HG03575 (cell line): ENCODE measurements around the gene PPRC1.
A peak's percentile ranks its signal among the peaks of the same experiment; 100 is the strongest.

Experiments
- ATAC-seq: cut with Tn5 transposase; IDR thresholded peaks from one replicate; pipeline ENCODE4 v1.9.1; 2021; ENCODE audit not compliant: unreplicated experiment, insufficient number of reproducible peaks, low FRiP score; ENCODE audit errors: extremely low read depth

The PPRC1 gene, protein sequence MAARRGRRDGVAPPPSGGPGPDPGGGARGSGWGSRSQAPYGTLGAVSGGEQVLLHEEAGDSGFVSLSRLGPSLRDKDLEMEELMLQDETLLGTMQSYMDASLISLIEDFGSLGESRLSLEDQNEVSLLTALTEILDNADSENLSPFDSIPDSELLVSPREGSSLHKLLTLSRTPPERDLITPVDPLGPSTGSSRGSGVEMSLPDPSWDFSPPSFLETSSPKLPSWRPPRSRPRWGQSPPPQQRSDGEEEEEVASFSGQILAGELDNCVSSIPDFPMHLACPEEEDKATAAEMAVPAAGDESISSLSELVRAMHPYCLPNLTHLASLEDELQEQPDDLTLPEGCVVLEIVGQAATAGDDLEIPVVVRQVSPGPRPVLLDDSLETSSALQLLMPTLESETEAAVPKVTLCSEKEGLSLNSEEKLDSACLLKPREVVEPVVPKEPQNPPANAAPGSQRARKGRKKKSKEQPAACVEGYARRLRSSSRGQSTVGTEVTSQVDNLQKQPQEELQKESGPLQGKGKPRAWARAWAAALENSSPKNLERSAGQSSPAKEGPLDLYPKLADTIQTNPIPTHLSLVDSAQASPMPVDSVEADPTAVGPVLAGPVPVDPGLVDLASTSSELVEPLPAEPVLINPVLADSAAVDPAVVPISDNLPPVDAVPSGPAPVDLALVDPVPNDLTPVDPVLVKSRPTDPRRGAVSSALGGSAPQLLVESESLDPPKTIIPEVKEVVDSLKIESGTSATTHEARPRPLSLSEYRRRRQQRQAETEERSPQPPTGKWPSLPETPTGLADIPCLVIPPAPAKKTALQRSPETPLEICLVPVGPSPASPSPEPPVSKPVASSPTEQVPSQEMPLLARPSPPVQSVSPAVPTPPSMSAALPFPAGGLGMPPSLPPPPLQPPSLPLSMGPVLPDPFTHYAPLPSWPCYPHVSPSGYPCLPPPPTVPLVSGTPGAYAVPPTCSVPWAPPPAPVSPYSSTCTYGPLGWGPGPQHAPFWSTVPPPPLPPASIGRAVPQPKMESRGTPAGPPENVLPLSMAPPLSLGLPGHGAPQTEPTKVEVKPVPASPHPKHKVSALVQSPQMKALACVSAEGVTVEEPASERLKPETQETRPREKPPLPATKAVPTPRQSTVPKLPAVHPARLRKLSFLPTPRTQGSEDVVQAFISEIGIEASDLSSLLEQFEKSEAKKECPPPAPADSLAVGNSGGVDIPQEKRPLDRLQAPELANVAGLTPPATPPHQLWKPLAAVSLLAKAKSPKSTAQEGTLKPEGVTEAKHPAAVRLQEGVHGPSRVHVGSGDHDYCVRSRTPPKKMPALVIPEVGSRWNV (N-terminal part only)

DNA sequence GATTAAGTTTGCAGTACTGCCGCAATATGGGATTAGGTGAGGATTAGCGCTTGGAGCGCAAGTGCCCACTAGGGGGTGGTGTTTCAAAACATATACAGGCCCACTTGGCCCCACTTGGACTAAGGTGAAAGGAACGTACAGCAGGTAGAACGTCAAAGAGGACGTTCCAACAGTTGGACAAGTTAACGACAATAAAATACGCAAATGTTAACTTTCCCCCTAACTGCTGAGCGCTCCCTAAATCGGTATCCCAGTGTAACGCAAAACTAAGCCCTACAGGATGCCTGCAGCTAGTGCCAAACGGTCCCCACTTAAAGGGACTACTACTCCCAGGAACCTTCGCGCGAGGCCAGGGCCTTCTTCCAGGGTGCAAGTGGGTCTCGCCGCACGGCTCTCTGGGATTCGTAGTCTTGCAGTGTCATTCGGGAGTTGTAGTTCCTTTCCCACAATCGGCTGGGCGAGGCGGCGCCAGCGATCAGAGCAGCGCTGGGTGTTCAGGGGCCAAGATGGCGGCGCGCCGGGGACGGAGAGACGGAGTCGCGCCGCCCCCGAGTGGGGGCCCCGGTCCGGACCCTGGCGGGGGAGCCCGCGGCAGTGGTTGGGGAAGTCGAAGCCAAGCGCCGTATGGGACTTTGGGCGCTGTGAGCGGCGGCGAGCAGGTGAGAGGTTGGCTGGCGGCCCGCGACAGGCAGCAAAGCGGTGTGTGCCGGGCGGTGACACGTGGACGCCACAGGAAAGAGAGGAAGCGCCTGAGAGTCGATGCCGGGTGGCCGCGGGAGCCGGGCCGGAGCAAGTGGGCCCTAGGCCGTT, at the start of gene PPRC1:
Gene PPRC1, plus strand, starts transcription at position 478 of the 810 bp plus-strand sequence. Its CDS starts 29 bp downstream, at position 507.
- ATAC-seq, result peak; percentile 70

DNA sequence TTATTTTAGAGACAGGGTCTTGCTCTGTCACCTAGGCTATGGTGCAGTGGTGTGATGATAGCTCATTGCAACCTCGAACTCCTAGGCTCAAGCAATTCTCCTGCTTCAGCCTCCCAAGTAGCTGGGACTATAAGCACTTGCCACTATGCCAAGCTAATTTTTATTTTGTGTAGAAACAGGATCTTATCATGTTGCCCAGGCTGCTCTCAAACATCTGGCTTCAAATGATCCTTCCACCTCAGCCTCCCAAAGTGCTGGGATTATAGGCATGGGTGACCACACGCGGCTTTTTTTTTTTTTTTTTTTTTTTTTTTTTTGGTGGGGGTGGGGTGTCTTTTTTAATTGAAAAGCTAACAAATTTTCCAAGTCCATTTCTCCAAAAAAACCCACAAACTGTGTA, 49.3 kb upstream of the PPRC1 start:
- no peak for ATAC-seq

DNA sequence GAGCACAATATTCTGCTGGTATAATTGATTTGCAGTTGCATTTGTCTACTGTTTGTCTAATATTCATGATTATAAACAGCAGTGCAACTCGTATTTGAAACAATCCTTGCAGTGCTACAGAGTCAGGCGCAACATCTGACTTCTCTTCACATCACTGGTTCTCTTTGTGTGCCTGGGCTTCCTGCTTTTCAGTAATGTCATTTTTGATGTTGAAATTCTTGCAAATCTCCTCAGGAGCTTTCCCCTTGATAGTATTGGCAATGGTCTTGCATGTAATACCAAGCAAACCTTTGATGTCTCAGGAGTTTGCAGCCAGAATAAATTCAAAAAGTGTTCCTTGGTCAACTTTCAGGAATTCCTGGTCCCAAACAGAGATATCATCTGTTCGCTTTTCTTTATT, 47.5 kb upstream of the PPRC1 start:
- no peak for ATAC-seq

DNA sequence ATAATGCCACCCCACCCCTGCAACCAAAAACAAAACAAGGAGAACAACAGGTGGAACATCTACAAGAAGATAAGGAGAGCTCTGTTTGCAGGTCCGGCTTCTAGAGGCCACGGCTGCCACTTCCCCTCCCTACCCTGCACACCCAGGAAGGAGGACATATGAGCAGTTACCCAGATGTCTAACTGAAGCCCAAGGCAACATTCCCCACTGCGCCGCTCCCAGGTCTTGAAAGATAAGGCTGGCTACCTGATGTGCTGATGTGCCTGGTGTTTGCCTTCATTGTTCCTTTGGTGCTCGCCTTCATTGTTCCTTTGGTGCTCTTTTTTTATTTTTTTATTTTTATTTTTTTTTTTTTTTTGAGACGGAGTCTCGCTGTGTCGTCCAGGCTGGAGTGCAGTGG, 46.6 kb upstream of the PPRC1 start:
- ATAC-seq, result no peak

DNA sequence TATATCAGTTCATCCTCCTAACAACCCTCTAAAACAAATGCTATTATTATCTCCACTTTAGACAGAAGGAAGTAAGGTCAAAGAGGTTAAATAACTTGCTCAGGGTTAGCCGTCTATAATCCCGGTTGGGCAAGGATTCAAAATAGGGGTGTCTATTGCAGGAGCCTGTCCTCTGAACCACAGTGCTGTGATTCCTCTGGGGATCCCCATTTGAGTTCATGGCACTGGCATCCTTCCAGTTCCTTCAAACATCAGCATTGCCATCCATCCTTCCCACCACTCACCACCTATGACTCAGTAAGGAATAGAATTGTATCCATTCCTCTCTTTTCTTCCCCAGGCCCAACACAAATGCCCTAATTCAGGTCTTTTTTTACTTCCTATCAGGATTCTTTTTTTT, 42.1 kb upstream of the PPRC1 start:
- ATAC-seq, result no peak

DNA sequence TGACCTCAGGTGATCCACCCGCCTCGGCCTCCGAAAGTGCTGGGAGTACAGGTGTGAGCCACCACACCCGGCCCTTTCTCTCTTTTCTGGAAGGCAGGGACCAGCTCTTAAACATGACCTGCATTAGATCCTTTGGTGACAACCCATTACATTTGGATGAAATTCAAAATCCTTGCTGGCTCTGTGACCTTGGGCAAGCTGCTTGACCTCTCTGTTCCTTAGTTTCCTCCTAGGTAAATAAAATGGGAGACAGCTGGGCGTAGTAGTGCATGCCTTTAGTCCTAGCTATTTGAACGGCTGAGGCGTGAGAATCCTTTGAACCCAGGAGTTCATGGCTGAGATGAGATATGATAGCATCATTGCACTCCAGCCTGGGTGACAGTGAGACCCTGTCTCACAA, 36.4 kb upstream of the PPRC1 start:
- no peak for ATAC-seq

DNA sequence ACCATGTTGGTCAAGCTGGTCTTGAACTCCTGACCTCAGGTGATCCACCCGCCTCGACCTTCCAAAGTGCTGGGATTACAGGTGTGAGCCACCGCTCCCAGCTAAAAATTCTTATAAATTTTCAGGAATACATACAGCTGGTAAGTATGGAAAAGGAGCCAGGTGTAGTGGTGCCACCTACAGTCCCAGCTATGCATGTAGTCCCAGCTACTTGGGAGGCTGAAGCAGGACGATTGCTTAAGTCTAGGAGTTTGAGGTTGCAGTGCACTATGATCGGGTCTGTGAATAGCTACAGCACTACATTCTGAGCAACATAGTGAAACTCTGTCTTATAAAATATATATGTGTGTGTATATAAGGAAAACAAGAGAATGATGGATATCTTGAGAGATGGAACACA, 31.7 kb upstream of the PPRC1 start:
- no peak for ATAC-seq

DNA sequence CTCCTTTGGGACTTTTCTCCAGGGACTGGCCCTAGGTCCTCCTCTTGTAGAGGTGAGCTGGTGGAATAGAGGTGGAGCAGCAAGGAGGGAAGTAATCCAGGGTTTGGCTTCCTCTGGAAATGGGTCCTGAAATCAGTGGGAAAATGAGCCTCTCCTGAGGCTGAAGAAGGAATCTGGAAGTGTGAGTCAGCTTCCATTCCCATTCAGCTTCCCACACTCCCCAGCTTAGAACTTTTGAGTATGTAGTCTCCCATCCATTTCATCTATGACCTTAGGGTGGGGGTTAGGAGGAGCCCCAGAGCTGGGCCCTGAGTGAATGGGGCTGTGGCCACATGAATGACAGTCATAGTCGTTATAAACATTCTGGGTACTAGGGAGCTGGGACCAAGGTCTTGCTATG, 30.4 kb upstream of the PPRC1 start:
- ATAC-seq, result no peak

DNA sequence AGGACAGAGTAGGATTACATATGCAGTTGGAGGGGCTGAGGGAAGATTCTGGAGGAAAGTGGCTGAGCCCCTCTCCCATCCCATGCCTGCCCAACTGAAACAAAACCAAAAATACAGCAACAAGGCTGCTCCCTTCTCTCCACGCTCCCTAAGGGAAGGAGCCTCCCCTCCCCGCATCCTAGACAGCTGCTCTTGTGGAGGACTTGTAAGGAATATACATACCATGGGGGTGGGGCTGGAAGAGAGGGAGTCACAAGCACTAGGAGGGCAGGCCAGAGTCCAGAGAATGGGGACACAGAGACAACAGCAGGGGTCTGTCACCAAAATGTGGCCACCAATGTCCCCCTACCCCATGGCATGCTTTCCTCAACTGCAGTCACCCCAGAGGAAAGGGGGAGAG, 25.8 kb upstream of the PPRC1 start:
- no peak for ATAC-seq

DNA sequence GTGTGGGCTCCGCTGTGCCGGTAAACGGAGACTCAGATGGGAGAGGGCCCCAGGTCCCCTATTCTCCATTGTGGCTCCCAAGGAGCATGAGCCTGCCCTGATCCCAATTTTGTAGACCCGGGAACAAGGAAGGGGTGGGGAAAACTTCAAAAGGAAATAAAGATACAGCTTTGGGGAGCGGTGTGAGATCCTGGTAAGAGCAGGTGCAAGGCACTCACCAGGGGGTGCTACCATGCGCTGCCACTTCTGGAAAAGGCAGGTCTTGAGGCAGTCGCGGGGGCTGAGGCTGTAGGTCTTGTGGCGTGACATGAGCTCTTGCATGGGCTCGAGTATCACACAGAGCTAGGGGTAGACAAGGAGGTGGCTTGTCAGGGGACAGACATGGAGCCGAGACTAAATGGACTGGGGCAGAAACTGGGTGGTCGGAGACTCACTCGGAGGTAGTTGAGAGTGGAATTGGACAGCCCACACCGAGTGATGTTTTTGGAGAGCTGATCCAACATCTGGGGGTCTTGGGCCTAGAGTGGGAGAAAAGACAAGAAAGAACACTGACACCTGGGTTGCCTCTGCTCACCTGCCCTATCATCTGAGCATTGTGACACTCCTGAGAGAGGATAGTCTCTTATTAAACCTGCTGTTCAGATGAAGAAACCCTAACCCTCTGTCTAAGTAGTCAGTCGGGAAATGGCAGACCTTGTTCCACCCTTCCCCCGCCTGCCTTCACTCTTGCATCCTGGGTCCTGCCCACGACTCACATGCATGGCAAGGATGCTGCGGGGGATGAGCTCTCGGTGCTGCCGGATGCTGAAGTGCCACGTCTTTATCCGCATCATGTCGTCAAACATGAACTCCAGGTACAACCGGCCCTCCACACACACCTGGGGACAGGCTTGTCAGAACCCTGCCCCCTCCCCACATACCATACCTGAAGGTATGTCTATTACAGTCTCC, 23.4 kb upstream of the PPRC1 start:
- no peak for ATAC-seq

DNA sequence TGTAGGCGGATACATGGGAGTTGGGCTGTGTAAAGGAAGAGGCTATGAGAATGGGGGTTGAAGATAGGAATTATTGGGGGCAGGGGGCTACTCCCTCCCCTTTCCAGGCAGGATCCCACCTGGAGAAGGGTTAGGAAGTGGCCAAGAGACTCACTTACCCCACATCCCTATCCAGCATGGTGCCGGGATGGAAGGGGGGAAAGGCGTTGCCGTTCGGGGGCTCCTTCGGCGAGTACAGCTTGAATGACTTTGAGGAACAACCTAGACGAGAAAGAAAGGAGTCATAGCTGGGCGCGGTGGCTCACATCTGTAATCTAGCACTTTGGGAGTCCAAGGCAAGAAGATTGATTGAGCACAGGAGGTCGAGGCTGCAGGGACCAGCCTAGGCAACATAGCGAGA, 21.6 kb upstream of the PPRC1 start:
- no peak for ATAC-seq

DNA sequence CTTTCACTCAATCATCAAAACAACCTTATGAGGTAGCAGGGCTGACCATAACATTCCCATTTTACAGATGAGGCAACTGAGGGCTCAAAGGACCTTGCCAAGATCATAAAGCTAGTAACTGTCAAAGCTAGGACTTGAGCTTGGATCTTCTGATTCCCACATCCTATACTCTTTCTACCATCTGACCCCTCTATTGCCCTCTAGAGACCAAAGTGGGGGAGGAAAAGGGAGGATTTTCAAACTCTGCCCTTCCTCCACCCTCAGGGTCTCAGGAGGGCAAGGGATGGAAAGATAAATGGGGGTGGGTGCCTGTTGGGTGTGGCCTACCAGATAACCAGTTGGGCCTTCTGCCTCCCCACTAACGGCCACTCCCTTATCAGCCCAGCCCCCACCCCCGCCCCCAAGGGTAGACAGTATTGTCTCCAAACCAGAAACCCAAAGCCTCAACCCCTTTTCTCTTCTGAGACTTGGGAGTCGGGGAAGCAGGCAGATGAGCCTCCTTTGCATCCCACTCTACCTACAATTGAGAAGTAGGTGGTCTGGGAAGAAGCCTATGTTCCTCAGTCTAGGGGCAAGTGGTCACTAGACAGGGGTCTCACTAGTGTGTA, 20.5 kb upstream of the PPRC1 start:
- no peak for ATAC-seq

DNA sequence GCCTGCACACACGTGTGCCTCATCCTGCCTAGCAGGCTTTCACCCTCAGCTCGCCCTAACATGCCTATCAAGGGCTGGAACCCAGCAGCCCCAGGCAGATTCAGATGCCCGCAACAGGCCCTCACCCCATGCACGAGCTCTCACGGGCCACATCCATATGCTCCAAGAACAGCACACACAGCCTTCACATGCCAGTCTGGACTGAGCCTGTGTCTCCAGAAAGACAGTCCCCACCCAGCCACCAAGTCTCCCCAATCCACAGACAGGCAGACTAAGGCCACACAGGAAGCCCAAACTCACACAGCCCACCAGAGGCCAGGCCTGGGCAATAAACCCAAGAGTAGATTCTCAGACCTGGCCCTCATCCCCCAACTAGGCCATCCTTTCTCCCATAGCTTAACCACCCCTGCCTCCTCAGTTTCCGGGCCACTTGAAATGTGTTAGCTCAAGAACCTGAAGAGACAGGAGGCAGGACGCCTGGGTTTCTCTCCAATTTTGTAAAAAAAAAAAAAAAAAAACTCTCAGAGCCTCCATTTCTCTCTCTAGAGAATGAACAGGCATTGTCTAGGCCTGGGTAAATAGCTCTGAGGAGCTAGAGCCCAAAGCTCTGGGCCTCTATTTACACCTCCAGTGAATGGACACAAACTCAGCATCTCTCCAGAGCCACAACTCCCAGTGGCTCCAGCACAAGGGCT, 19.4 kb upstream of the PPRC1 start:
- no peak for ATAC-seq

DNA sequence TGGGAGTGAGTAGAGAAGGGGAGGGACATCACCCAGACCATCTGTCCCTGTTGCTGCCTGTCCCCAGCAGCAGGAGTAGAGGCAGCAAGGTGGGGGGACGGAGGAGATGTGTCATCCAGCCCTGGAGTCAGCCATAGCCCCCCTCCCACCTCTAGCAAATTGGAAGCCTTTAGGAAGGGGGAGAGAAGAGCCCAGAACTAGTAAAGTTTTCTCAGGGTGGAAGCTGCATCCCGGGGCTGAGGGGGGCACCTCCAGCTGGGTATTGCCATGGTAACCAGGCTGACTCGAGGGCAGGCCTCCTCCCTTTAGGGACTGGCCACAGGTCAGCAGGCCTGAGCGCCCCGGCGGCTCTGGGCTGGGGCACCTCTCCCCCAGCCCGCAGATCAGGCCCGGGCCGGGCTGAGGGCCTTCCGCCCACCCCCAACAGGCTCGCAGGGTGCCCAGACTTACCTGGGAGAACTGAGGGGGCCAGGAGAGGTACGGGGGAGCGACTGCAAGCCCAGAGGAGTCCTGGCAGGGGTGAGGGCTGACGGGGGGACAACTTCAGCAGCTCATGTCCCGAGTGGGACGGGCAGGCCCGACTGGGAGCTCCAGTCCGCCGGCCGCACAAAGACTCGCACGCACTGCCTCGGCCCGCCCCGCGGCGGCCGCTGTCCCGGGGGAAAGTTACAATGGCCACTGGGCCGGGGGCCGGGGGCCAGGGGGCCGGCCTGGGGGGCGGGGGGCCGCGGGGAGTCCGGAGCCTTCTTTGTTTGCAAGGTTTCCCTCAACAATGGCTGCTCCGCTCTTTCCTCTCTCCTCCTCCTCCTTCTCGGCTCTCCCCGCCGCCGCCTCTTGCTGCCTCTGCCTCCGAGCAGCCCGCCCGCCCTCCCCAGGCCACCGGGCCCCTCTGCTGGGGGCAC, 18.6 kb upstream of the PPRC1 start:
- ATAC-seq, result no peak

DNA sequence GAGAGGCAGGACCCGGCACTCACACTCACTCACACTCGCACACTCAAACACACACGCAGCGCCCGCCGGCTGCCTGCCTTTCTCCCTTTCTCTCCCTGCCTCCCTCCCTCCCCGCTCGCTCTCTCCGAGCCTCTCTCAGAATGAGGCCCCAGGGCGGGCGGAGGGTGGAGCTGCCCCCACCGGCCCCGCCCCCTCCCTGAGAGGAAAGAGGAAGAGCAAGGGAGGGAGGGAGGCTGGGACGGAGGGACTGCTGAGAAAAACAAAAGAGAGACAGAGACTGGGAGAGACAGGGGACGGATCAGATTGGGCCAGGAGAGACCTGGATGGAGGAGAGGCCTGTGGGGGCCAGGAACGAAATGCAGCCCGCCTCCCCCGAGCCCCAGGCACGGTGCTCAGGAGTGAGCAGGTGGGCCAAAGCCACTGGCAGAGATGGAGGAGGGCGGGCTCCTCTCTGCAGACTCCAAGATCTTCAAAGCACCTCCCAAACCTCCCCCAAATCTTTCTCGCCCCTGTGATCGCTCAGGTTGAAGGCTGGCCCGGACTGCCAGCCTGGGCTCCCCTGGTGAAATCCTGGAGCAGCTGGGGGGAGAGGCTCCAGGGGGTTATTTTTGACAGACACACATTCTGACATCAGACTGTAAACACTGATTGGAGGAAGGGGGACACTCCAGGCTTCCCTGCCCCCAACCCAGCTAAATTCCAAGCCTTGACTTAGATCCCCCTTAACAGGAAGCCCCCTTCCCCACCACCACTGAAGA, 17.8 kb upstream of the PPRC1 start:
- no peak for ATAC-seq
